IPS DF 6.9 (cell line): ENCODE measurements around the gene C5orf63.
"Not testable (repeated sequence)": the region's sequence is repeated elsewhere in the genome, so short reads cannot be mapped to it uniquely, and the experiment has no call there.

ENCODE experiments used
- DNase-seq: peaks from one replicate; pipeline ENCODE4 v3.0.0-alpha.2; 2013; ENCODE audit warnings: low read depth, low spot score
- H3K27ac ChIP-seq: one replicate; pipeline ENCODE4 v1.5.1; 2013; ENCODE audit warnings: low read length, control low read depth
- H3K27me3 ChIP-seq: 2 replicates; pipeline ENCODE4 v1.6.1; 2013; ENCODE audit warnings: mild to moderate bottlenecking, low read length; ENCODE audit not compliant: control insufficient read depth, insufficient read depth
- H3K36me3 ChIP-seq: 2 replicates; pipeline ENCODE4 v1.6.1; 2013; ENCODE audit warnings: low read length; ENCODE audit not compliant: control insufficient read depth, insufficient read depth
- H3K4me1 ChIP-seq: 2 replicates; pipeline ENCODE4 v1.6.1; 2013; ENCODE audit warnings: low read length; ENCODE audit not compliant: control insufficient read depth, insufficient read depth
- H3K4me3 ChIP-seq: 2 replicates; pipeline ENCODE4 v1.5.1; 2013; ENCODE audit warnings: mild to moderate bottlenecking, low read length
- H3K9me3 ChIP-seq: 2 replicates; pipeline ENCODE4 v1.6.1; 2013; ENCODE audit warnings: low read length, inconsistent platforms; ENCODE audit not compliant: control insufficient read depth, insufficient read depth
- WGBS: extraction: QIAGEN DNeasy Blood & Tissue Kit; methylation state at CpG from one replicate; pipeline ENCODE4 v1.1.7; 2013; ENCODE audit warnings: mixed read lengths, missing lambda C conversion rate; ENCODE audit not compliant: insufficient read length, insufficient coverage; 5-methylcytosine and 5-hydroxymethylcytosine counted together

The C5orf63 gene

DNA sequence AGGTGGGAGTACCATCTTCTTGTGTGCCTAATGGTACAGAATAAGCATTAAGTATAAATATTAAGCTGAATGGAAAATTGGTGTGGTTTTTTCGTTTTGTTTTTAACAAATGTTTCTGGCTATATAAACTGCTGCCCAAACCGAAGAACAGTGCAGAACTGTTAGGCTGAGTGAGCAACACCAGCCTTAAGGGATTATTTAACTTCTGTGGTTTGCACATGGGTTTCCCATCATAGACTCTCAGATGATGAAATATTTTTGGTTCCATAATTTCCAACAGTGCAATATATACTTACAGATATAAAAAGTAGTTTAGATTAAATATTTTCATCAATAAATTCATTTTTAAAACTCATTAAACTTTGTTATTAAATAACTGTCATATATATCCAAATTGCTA, 16.4 kb downstream of the C5orf63 start:
- Histone ChIP-seq H3K27ac (no peak overlapping the region), H3K4me1 (no peaks in the 10 kb centered on the region), H3K36me3 (no peaks in the 10 kb centered on the region), H3K4me3 (no peak overlapping the region), H3K27me3 (no peaks in the 10 kb centered on the region), H3K9me3 (0 out of 2 replicates have a peak, but pooled peaks cover 1% of the 10 kb centered on the region)
- WGBS: 100% methylated on average over 1 of the region's 2 CpGs
- no peak for DNase-seq

DNA sequence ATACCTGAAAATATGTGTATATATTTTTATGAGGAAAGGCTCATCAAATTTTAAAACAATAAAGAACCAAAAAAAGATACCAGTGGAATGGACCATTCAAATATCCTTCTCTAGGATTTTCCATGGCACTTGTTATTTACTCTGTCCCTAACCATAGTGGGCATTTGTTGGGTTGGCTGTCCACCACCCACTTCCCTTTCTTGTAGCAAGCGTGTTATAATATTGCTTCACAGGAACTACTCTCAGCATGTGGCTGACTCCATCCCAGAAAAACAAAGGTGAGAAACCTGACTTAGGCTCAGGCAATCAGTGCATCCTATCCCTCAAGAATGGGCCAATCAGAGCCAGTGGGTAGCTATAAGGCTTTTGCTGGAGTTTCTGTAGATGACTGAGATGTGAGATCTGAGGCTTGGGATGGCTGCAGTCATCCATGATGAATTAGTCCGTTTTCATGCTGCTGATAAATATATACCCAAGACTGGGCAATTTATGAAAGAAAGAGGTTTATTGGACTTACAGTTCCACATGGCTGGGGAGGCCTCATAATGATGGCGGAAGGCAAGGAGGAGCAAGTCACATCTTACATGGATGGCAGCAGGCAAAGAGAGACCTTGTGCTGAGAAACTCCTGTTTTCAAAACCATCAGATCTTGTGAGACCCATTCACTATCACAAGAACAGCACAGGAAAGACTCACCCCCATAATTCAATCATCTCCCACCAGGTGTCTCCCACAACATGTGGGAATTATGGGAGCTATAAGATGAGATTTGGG, 17.2 kb downstream of the C5orf63 start:
- H3K27ac ChIP-seq: no peak overlapping the region
- DNase-seq: no peak
- no peaks in the 10 kb centered on the region for H3K36me3 ChIP-seq
- H3K4me1 ChIP-seq: no peaks in the 10 kb centered on the region
- WGBS: no CpG with 5 or more reads among the region's 3 CpGs
- no peak overlapping the region for H3K4me3 ChIP-seq
- H3K9me3 ChIP-seq: 0 out of 2 replicates have a peak, but pooled peaks cover 1% of the 10 kb centered on the region
- H3K27me3 ChIP-seq: no peaks in the 10 kb centered on the region

DNA sequence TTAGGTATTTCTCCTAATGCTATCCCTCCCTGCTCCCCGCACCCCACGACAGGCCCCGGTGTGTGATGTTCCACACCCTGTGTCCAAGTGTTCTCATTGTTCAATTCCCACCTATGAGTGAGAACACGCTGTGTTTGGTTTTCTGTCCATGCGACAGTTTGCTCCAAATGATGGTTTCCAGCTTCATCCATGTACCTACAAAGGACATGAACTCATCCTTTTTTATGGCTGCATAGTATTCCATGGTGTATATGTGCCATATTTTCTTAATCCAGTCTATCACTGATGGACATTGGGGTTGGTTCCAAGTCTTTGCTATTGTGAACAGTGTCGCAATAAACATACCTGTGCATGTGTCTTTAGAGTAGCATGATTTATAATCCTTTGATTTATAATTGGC, 19.8 kb downstream of the C5orf63 start:
- not testable (repeated sequence) for H3K27me3 ChIP-seq, H3K36me3 ChIP-seq, H3K27ac ChIP-seq, H3K4me1 ChIP-seq, H3K4me3 ChIP-seq, H3K9me3 ChIP-seq, DNase-seq
- WGBS: no CpG with 5 or more reads among the region's 6 CpGs

DNA sequence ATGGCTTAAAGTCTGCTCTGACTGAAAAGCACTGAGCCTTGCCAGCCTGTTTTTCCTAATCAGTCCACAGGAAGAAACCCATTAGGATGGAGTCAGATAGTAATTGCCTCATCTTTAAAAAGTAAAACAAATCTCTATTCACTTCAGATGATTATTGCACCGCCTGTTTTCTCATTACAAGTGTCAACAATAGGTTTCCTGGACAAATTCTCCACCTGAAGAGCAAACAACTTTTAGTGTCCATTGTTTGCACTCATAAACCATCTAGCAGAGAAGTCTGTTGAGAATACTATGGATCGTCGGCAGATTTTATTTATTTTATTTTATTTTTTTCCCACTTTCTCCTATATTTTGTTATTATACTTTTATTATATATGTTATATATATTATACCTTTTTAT, 20.3 kb downstream of the C5orf63 start:
- no peak for DNase-seq
- no CpG with 5 or more reads among the region's 3 CpGs for WGBS
- Histone ChIP-seq H3K4me1 (no peaks in the 10 kb centered on the region), H3K27ac (no peak overlapping the region), H3K36me3 (no peaks in the 10 kb centered on the region), H3K4me3 (no peak overlapping the region), H3K27me3 (no peaks in the 10 kb centered on the region), H3K9me3 (0 out of 2 replicates have a peak, but pooled peaks cover 1% of the 10 kb centered on the region)

DNA sequence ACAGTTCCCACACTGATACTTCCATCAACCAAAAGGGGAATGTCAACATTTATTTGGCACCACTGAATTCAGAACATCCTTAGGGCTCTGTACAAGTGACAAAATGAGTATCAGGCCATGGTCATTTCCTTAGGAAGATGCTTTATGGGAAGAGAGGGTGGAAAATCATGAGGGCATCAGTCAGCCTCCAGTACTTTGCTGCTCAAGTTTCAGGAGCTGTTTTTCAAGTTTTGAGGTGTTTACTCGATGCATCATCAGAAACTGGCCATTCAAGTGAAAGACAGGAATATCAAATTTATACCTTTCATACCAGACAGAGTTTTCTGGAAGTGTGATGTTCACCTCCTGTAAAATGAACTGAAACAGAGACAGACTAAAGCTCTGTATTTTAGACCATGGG, 21.7 kb downstream of the C5orf63 start:
- H3K27ac ChIP-seq: no peak overlapping the region
- H3K9me3 ChIP-seq: 0 out of 2 replicates have a peak, but pooled peaks cover 1% of the 10 kb centered on the region
- no peaks in the 10 kb centered on the region for H3K36me3 ChIP-seq
- no peaks in the 10 kb centered on the region for H3K27me3 ChIP-seq
- H3K4me1 ChIP-seq: no peaks in the 10 kb centered on the region
- no peak for DNase-seq
- WGBS: no CpG with 5 or more reads among the region's 1 CpG
- H3K4me3 ChIP-seq: no peak overlapping the region

DNA sequence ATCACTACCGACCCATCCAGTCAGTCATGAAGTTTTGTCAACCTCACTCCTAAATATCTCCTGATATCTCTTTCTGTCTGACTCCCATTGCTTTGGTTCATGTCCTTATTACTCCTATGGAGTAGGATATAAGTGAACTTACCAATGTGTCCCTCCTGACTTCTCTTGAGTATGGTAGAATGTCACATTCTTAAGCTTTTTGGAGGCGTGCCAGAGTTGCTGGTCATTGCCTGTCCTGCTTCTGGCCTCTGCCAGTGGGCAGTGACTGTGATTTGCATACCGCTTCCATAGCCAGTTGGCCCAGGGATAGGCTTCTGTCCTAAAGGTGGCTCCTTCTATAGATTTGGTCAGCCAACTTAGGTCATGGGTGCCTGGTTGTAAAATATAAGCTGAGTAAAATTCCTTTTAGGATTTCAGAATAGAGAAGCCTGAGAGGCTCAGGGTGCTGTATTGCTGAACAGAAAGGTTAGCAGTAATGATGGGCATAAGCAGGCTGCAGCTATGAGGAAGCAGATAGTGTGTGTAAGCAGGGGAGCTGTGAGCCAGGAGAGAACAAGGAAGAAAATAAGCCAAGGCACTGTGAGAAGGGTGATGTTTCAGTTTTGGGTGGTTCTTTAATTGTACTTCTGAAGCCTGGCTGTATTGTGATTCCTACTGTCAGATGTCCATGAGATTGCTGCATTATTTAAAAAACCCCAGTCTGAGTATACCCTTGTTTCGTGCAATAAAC, 26.8 kb downstream of the C5orf63 start:
- WGBS: no CpG with 5 or more reads among the region's 4 CpGs
- Histone ChIP-seq H3K4me1 (no peaks in the 10 kb centered on the region), H3K36me3 (0 out of 2 replicates have a peak, but pooled peaks cover 2% of the 10 kb centered on the region)

DNA sequence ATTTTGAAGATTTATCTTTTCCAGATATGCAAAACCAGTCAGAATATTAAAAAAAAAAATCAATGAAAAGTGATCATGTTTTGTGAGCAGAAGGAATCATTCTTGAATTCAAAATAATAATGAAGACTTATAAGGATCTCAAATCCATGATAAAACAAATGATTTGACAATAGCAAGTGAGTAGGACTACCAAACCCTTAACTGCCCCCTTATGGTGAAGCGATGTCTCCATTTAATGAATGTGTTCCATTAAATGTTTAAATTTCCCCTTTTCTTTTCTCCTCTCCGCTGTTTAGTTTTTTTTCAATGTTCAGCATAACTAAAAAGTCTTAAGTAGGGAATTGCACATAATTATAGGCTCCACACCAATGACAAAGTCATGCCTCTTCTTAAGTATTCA, 30.7 kb downstream of the C5orf63 start:
- Histone ChIP-seq H3K27me3 (no peaks in the 10 kb centered on the region), H3K4me3 (no peak overlapping the region), H3K36me3 (0 out of 2 replicates have a peak, but pooled peaks cover 2% of the 10 kb centered on the region), H3K4me1 (peaks cover 2% of the 10 kb centered on the region; the same call in 1 of the 2 replicates), H3K9me3 (no peaks in the 10 kb centered on the region), H3K27ac (no peak overlapping the region)
- WGBS: no CpG with 5 or more reads among the region's 2 CpGs
- DNase-seq: no peak

More for the DNA sequence above, 26.8 kb downstream of the C5orf63 start:
- Histone ChIP-seq H3K27me3 (no peaks in the 10 kb centered on the region), H3K9me3 (no peaks in the 10 kb centered on the region), H3K27ac (no peak overlapping the region), H3K4me3 (no peak overlapping the region)
- DNase-seq: no peak

DNA sequence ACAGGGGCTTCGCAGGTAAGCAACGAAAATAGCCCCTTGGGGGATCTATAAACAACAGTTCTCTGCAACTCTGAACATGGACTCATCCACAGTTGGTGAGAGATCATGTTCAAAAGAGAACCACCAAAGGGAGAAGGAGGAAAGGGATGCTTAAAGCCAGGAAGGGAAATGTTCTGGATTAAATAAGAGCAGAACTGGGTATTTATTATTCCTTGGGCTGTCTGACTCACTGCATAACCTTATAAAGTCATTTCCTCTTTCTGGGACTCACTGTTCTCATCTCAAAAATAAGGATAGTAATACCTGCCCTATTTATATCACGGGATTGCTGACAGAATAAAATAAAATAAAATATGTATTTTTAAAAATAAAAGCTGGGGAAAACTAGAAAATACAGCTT, 31.7 kb downstream of the C5orf63 start:
- no peak overlapping the region for H3K27ac ChIP-seq
- no peak for DNase-seq
- H3K4me3 ChIP-seq: no peak overlapping the region
- H3K27me3 ChIP-seq: no peaks in the 10 kb centered on the region
- H3K36me3 ChIP-seq: 0 out of 2 replicates have a peak, but pooled peaks cover 2% of the 10 kb centered on the region
- no peaks in the 10 kb centered on the region for H3K9me3 ChIP-seq
- WGBS: no CpG with 5 or more reads among the region's 3 CpGs
- peaks cover 2% of the 10 kb centered on the region; the same call in 1 of the 2 replicates for H3K4me1 ChIP-seq

DNA sequence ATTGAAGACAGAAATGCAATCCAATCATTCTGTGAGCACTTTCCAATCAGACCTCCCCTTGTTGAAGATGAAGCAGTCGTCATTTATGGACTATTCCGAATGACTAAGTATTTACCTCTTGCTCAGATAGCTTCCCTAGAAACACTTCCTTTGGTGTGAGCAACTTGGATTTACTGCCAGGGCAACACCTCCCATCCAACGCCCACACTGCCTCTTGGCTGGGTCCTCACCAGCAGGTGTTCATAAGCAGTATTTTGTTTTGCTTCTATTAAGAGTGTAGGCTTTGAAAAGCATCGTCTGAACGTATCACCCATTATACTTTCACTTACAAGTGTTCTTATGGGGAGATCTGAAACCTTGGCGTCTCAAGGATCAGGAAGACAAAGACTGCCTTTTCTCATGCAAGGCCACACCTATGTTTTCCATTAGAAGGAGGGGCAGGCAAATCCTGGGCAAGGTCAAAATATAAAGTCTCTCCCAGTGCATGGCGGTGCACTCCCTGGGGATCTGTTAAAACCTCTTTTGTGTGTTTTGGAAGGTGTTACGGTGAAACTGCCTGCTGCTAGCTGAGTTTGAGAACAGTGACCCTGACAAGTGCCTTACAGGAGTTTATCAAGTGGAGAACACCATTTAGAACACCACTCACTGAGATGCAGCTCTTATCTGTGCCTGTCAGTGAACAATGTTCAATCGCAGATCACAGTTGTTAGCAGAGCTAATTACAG, 32.3 kb downstream of the C5orf63 start:
- no CpG with 5 or more reads among the region's 9 CpGs for WGBS
- DNase-seq: no peak
- no peak overlapping the region for H3K27ac ChIP-seq
- H3K36me3 ChIP-seq: no peaks in the 10 kb centered on the region
- peaks cover 2% of the 10 kb centered on the region; the same call in 1 of the 2 replicates for H3K4me1 ChIP-seq
- no peaks in the 10 kb centered on the region for H3K27me3 ChIP-seq
- H3K4me3 ChIP-seq: no peak overlapping the region
- no peaks in the 10 kb centered on the region for H3K9me3 ChIP-seq

DNA sequence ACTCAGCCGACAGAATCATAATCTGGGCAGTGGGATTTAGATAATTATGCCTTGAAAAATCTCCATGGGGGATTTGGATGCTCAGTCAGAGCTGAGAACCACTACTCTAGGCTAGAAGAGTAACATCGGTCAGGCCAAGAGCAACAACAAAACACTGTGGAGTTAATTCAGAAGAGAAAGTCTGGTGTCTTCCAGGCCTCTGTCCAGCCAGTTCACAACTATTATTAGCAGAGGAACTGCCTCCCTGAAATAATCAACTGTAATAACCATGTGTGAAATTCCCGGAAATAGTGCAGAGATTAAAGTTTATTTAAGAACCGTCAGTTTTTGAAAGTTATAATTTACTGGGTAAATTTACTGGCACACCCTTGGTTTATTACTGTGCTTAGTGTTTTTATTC, 34.8 kb downstream of the C5orf63 start:
- Histone ChIP-seq H3K4me3 (no peak overlapping the region), H3K4me1 (peaks cover 2% of the 10 kb centered on the region; the same call in 1 of the 2 replicates), H3K27me3 (no peaks in the 10 kb centered on the region), H3K9me3 (no peaks in the 10 kb centered on the region), H3K36me3 (no peaks in the 10 kb centered on the region), H3K27ac (no peak overlapping the region)
- DNase-seq: no peak
- WGBS: no CpG with 5 or more reads among the region's 4 CpGs
